Esophagus squamous epithelium (tissue), 5 donors: ENCODE results near the gene CSRP2. TPM values are rescaled to one million over a fixed set of nuclear protein-coding genes. Genes with fewer than 3 reads are reported as not detected.

Source experiments
- DNase-seq: peaks from one replicate; lab custom pipeline; 2025; lab: John Stamatoyannopoulos, UW
- H3K27ac ChIP-seq, 4 donors: fragments of 200-600 bp; sonication (generic); one replicate each; pipeline ENCODE4 v1.5.1; 2016 to 2019; ENCODE audit warnings: mild to moderate bottlenecking in 1 of 4
- H3K27me3 ChIP-seq, 4 donors: fragments of 200-600 bp; sonication (generic); 1 replicate in 3 of 4; 2 replicates in 1 of 4; pipeline versions ENCODE4 v1.5.1 to v1.6.0; 2017 to 2021; ENCODE audit warnings: antibody characterized with exemption in 1 of 4
- H3K36me3 ChIP-seq, 3 donors: fragments of 200-600 bp; sonication (generic); one replicate each; pipeline ENCODE4 v1.5.1; 2016 to 2019
- H3K4me1 ChIP-seq, 3 donors: fragments of 200-600 bp; sonication (generic); one replicate each; pipeline ENCODE4 v1.5.1; 2017 to 2019
- H3K4me3 ChIP-seq, 4 donors: fragments of 200-600 bp; sonication (generic); 1 replicate in 3 of 4; 2 replicates in 1 of 4; pipeline ENCODE4 v1.5.1; 2016 to 2019; ENCODE audit warnings: mild to moderate bottlenecking in 2 of 4, moderate library complexity in 1 of 4
- H3K9me3 ChIP-seq, 3 donors: fragments of 200-600 bp; sonication (generic); one replicate each; pipeline ENCODE4 v1.5.1; 2016 to 2019
- POLR2A ChIP-seq, 4 donors: fragments of 450-650 bp; IDR thresholded peaks; one replicate each; pipeline ENCODE4 v1.6.1; 2017; ENCODE audit warnings: antibody characterized with exemption in 4 of 4, mild to moderate bottlenecking in 4 of 4, moderate library complexity in 3 of 4
- WGBS, 2 donors: methylation state at CpG; one replicate each; pipeline ENCODE4 v1.1.5; 2018; 5-methylcytosine and 5-hydroxymethylcytosine counted together
- intact Hi-C: fragments of 100-400 bp; cut with DNase I; formaldehyde crosslinking; loops from one replicate; pipeline ENCODE4 v1.15.0; 2022
- total RNA-seq, 4 donors: library from RNA; depleted of rRNA; stranded (reverse); fragments of >200 nt; gene quantifications; one replicate each; pipeline ENCODE4 v1.1.0, GENCODE V29; 2016
- TF ChIP-seq, protein P1 (sequence below), 6 experiments: fragments of 450-650 bp in 4 of 6; fragments of 200-600 bp in 2 of 6; sonication (generic) in 2 of 6; IDR thresholded peaks; one replicate each; pipeline ENCODE4 v1.5.1; 2016 to 2019; ENCODE audit warnings: antibody characterized with exemption in 6 of 6, mild to moderate bottlenecking in 4 of 6, moderate library complexity in 4 of 6
- donor health status: DM: yes; HTN: yes; CAD: no.

The CSRP2 gene
- total RNA-seq, 4 donors from 2014 or later: 57.6 to 107 (median 65.1) TPM

DNA sequence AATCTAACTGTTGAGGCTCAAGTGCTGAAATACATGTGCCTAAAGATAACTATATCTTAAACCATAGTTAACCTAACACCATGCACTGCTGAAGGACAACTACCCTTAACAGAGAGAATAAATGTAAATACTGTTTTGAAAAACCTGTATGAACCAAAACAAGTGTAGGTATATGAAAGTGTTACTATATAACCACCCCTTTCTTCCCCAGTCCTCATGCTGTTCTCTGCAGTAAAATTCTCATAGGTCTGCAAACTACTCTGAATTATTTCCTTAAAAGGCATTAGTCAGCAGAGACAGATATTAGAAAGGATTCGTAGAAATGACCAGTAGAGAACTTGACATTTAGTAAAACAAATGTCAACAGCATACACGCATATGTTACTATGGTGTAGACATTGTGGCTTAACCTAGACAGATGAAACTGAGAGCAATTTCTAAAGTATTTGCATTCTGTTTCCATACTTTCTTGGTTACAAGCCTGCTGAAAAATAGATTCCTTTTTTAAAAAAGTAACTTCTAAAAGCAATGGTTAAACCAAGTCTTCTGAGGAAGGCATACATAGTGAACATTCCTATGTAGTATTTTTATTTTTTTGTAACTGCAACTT, 13.9 kb downstream of the CSRP2 start:
- Histone ChIP-seq H3K36me3 (peaks cover 0 to 36% (median 5%) of the 10 kb centered on the region in 3 donors), H3K27ac (peak overlapping the region in 1 of 4 donors; percentile 40)

DNA sequence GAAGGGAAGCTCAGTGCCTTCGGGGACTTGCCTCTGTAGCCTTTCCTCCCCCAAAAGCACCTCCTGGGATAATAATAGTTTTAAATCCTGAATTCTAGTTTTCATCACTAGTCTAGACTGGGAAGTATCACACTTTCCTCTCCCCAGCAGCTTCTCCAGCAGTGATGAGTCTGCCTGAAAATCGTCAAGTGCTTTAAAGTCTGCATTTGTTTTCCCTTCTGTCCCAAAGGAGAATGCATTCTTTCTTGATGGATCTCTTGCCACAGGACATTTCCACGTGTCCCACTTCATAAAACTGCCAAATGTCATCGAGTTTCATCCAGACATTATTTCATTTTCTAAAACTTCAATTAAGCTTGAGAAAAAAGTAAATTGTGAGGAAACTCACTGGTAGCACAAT, 15.0 kb downstream of the CSRP2 start:
- Histone ChIP-seq H3K4me3 (no peak overlapping the region), H3K4me1 (peaks cover 0 to 34% (median 0%) of the 10 kb centered on the region in 3 donors), H3K9me3 (no peaks in the 10 kb centered on the region), H3K27ac (peak overlapping the region in 2 of 4 donors; percentile 31 to 67), H3K27me3 (no peaks in the 10 kb centered on the region), H3K36me3 (peaks cover 6 to 47% (median 9%) of the 10 kb centered on the region in 3 donors)
- TF ChIP-seq, protein P1, sequence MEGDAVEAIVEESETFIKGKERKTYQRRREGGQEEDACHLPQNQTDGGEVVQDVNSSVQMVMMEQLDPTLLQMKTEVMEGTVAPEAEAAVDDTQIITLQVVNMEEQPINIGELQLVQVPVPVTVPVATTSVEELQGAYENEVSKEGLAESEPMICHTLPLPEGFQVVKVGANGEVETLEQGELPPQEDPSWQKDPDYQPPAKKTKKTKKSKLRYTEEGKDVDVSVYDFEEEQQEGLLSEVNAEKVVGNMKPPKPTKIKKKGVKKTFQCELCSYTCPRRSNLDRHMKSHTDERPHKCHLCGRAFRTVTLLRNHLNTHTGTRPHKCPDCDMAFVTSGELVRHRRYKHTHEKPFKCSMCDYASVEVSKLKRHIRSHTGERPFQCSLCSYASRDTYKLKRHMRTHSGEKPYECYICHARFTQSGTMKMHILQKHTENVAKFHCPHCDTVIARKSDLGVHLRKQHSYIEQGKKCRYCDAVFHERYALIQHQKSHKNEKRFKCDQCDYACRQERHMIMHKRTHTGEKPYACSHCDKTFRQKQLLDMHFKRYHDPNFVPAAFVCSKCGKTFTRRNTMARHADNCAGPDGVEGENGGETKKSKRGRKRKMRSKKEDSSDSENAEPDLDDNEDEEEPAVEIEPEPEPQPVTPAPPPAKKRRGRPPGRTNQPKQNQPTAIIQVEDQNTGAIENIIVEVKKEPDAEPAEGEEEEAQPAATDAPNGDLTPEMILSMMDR (IDR thresholded peaks at IDR 0.05): no peak
- TF ChIP-seq POLR2A (IDR thresholded peaks at IDR 0.05): no peak
- intact Hi-C loops: no loop called here
- 44 to 52% methylated on average over 4 of the region's 4 CpGs for WGBS, 2 donors
- no peak for DNase-seq

More for the DNA sequence above, 13.9 kb downstream of the CSRP2 start:
- intact Hi-C loops: no loop called here
- WGBS, 2 donors: 72 to 77% methylated on average over 2 of the region's 2 CpGs
- Histone ChIP-seq H3K4me1 (peaks cover 0 to 38% (median 0%) of the 10 kb centered on the region in 3 donors), H3K4me3 (no peak overlapping the region), H3K27me3 (no peaks in the 10 kb centered on the region), H3K9me3 (no peaks in the 10 kb centered on the region)
- TF ChIP-seq, protein P1 (IDR thresholded peaks at IDR 0.05): no peak
- TF ChIP-seq POLR2A (IDR thresholded peaks at IDR 0.05): no peak
- DNase-seq: no peak

DNA sequence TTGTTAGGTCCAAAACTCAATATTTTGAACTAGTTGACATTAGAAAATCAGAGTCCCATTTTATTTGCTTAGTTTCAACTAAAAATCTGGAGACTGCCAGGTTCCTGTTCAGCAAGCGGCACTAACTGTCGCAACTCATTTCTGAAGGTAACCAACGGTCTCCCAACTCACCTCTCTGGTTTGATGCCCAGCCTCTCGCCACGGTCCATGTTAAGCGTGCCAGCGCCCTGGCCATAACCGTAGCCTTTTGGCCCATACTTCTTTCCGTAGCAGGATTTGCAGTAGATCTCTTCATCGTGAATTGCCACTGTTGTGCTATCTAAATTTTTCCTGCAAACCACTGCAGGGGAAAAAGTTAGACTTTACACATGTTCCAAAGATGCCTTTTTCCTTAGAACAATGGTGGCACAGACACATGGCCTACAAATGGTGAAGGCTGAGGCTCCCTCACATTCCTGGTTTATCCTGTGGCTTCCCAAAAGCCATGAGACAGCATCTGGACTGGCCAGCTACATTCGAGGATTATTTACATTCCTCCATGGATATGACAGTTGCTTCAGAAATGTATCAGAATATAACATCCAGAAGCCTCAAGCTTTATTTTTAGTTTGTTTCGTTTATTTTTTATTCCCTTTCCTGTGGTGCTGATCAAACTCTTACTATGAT, 15.7 kb downstream of the CSRP2 start:
- intact Hi-C loops: no loop called here
- no peaks in the 10 kb centered on the region for H3K9me3 ChIP-seq
- WGBS, 2 donors: 85 to 86% methylated on average over 12 of the region's 12 CpGs
- H3K27me3 ChIP-seq: no peaks in the 10 kb centered on the region
- DNase-seq: no peak
- H3K4me1 ChIP-seq: peaks cover 0 to 34% (median 0%) of the 10 kb centered on the region in 3 donors
- peak overlapping the region in 2 of 4 donors; percentile 31 to 67 for H3K27ac ChIP-seq
- H3K4me3 ChIP-seq: no peak overlapping the region
- H3K36me3 ChIP-seq: peaks cover 6 to 54% (median 12%) of the 10 kb centered on the region in 3 donors
- TF ChIP-seq, protein P1 (IDR thresholded peaks at IDR 0.05): no peak
- no peak for TF ChIP-seq POLR2A (IDR thresholded peaks at IDR 0.05)

DNA sequence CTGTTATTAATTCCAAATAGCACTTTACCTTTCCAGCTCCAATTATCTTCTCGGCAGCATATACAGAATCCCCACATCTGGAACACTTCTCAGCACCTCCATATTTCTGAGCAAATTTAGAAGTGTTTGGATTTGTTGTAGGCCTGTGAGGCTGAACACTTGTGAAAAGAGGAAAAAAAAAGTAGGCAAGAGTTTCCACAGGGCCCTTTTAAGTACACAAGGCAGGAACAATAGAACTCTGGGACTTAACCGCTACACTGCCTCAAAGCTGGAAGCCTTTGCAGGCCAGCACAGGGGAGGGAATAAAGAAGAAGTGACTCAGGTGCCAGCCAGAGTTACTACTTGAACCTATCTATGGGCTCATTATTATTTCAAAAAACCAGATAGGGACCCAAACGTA, 18.6 kb downstream of the CSRP2 start:
- intact Hi-C loops: no loop called here
- no peak for TF ChIP-seq POLR2A (IDR thresholded peaks at IDR 0.05)
- TF ChIP-seq, protein P1 (IDR thresholded peaks at IDR 0.05): no peak
- Histone ChIP-seq H3K27ac (peak overlapping the region in 3 of 4 donors; percentile 3 to 43 (median 17)), H3K27me3 (no peaks in the 10 kb centered on the region), H3K4me3 (no peak overlapping the region), H3K9me3 (peaks cover 0 to 10% (median 0%) of the 10 kb centered on the region in 3 donors), H3K4me1 (peaks cover 0 to 19% (median 0%) of the 10 kb centered on the region in 3 donors), H3K36me3 (peaks cover 13 to 82% (median 21%) of the 10 kb centered on the region in 3 donors)
- no peak for DNase-seq
- 81 to 84% methylated on average over 3 of the region's 3 CpGs for WGBS, 2 donors

DNA sequence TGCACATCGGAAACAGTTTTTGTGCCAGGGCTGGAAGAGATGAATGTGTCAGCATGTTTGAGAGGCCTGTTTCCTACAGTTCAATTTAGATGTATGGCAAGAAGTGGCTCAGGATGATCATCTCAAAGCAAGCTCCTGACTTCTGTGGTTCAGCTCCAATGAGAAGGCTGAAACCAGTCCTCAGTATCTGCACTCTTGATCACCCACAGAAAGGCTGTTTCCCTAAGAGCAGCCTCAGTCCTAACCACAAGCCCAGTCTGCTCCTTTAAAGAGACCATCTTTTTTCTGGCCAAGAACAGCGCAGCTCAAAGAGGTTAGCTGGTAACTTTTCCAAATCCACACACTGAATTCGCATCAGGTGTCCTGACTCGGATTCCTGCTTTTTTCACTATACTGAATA, 19.2 kb downstream of the CSRP2 start:
- no peak for DNase-seq
- Histone ChIP-seq H3K4me3 (no peak overlapping the region), H3K27me3 (no peaks in the 10 kb centered on the region), H3K9me3 (peaks cover 0 to 10% (median 0%) of the 10 kb centered on the region in 3 donors), H3K36me3 (peaks cover 13 to 87% (median 21%) of the 10 kb centered on the region in 3 donors), H3K4me1 (peaks cover 0 to 15% (median 0%) of the 10 kb centered on the region in 3 donors), H3K27ac (peak overlapping the region in 1 of 4 donors; percentile 43)
- 70 to 78% methylated on average over 4 of the region's 4 CpGs for WGBS, 2 donors
- intact Hi-C loops: no loop called here
- TF ChIP-seq POLR2A (IDR thresholded peaks at IDR 0.05): no peak
- TF ChIP-seq, protein P1 (IDR thresholded peaks at IDR 0.05): no peak
